Parathyroid adenoma (tissue), 2 donors: ENCODE data around the gene MAPRE2.

ENCODE experiments used
- H2AFZ ChIP-seq: fragments of 300-600 bp; sonication (generic); one replicate; pipeline ENCODE4 v1.7.0; 2017; ENCODE audit warnings: antibody characterized with exemption, mild to moderate bottlenecking
- H3K27ac ChIP-seq: fragments of 300-600 bp; sonication (generic); one replicate; pipeline ENCODE4 v1.7.0; 2017
- H3K27me3 ChIP-seq: fragments of 300-600 bp; sonication (generic); one replicate; pipeline ENCODE4 v1.7.0; 2017; ENCODE audit warnings: low read length; ENCODE audit not compliant: control insufficient read depth, insufficient read depth
- H3K36me3 ChIP-seq: fragments of 300-600 bp; sonication (generic); one replicate; pipeline ENCODE4 v1.7.0; 2017; ENCODE audit warnings: low read length; ENCODE audit not compliant: control insufficient read depth, insufficient read depth
- H3K4me1 ChIP-seq: fragments of 300-600 bp; sonication (generic); one replicate; pipeline ENCODE4 v1.7.0; 2017; ENCODE audit warnings: control low read depth
- H3K4me2 ChIP-seq: fragments of 300-600 bp; sonication (generic); one replicate; pipeline ENCODE4 v1.7.0; 2017; ENCODE audit warnings: low read length
- H3K4me3 ChIP-seq: fragments of 300-600 bp; sonication (generic); one replicate; pipeline ENCODE4 v1.7.0; 2017; ENCODE audit warnings: low read depth, low read length
- H3K79me2 ChIP-seq: fragments of 300-600 bp; sonication (generic); one replicate; pipeline ENCODE4 v1.7.0; 2017; ENCODE audit warnings: control low read depth
- H3K9ac ChIP-seq: fragments of 300-600 bp; sonication (generic); one replicate; pipeline ENCODE4 v1.7.0; 2017; ENCODE audit warnings: mild to moderate bottlenecking
- H3K9me3 ChIP-seq: fragments of 300-600 bp; sonication (generic); one replicate; pipeline ENCODE4 v1.7.0; 2017; ENCODE audit warnings: low read length; ENCODE audit not compliant: control insufficient read depth
- TF ChIP-seq, protein P1 (sequence below): fragments of 300-600 bp; sonication (generic); IDR thresholded peaks from one replicate; pipeline ENCODE4 v1.7.0; 2017; ENCODE audit warnings: antibody characterized with exemption, mild to moderate bottlenecking
- donor health status: primary hyperparathyroidism.

Gene MAPRE2

DNA sequence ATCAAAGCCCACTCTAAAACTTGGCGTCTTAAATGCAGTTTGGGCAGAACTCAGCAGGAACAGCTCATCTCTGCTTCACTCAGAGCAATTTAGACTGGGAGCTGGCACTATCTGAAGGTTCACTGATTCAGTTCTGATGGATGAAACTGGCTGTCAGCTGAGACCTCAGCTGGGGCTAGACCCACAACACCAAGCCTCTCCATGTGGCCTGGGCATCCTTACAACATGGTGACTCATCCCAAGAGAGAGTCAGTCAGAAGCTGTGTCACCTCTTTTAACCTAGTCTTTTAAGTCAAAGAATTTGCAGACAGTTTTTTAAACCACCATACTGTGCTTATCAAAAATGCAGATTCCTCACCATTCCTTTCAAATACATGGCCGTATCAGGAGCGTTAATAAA, 137.0 kb downstream of the MAPRE2 start:
- Histone ChIP-seq H2AFZ (no peak overlapping the region), H3K9ac (no peak overlapping the region), H3K36me3 (no peaks in the 10 kb centered on the region), H3K27me3 (no peaks in the 10 kb centered on the region), H3K79me2 (no peaks in the 10 kb centered on the region), H3K9me3 (no peaks in the 10 kb centered on the region), H3K4me3 (no peak overlapping the region), H3K4me2 (no peak overlapping the region), H3K27ac (no peak overlapping the region), H3K4me1 (no peaks in the 10 kb centered on the region)
- TF ChIP-seq, protein P1, sequence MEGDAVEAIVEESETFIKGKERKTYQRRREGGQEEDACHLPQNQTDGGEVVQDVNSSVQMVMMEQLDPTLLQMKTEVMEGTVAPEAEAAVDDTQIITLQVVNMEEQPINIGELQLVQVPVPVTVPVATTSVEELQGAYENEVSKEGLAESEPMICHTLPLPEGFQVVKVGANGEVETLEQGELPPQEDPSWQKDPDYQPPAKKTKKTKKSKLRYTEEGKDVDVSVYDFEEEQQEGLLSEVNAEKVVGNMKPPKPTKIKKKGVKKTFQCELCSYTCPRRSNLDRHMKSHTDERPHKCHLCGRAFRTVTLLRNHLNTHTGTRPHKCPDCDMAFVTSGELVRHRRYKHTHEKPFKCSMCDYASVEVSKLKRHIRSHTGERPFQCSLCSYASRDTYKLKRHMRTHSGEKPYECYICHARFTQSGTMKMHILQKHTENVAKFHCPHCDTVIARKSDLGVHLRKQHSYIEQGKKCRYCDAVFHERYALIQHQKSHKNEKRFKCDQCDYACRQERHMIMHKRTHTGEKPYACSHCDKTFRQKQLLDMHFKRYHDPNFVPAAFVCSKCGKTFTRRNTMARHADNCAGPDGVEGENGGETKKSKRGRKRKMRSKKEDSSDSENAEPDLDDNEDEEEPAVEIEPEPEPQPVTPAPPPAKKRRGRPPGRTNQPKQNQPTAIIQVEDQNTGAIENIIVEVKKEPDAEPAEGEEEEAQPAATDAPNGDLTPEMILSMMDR, result no peak

DNA sequence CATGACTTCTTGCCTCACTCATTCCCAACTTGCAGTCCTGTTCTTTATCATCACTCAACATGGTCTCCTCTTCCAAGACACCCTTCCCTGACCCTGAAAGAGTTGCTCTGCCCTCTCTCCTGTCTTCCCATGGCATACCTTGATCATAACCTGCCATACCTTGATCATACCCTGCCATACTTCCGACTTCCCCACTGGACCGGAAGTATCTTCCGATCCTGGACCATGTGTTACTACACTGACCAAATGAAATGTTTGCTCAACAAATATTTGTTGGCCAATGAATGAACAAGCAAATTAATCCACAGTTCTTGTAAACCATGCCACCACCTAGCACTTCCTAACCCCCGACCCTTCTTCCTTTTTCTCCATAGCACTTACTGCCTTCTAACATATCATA, 138.7 kb downstream of the MAPRE2 start:
- no peak overlapping the region for H3K9ac ChIP-seq
- H3K4me2 ChIP-seq, result no peak overlapping the region
- H3K9me3 ChIP-seq, result no peaks in the 10 kb centered on the region
- no peaks in the 10 kb centered on the region for H3K27me3 ChIP-seq
- no peak overlapping the region for H3K4me3 ChIP-seq
- H2AFZ ChIP-seq, result no peak overlapping the region
- H3K27ac ChIP-seq, result no peak overlapping the region
- no peaks in the 10 kb centered on the region for H3K4me1 ChIP-seq
- TF ChIP-seq, protein P1, result no peak
- H3K79me2 ChIP-seq, result no peaks in the 10 kb centered on the region
- no peaks in the 10 kb centered on the region for H3K36me3 ChIP-seq

DNA sequence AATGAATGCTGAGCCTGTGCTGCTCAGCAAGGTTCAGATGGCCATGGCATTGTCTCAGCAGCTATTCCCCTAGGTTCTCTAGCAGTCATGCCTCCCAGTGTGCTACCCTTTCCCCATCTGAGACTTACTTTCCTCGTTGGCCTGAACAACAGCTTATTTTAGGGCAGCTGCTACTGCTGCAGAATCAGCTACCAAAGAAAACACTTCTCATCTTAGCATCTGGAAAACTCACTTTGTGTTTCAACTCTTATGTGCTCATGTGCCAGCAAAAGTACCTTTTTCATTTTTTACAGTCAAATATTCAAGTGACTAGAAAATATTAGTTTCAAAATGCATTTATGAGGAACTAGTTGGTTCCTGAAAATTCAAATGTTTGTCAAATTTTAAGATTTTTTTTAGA, 139.2 kb downstream of the MAPRE2 start:
- no peak overlapping the region for H3K4me3 ChIP-seq
- H3K9me3 ChIP-seq, result no peaks in the 10 kb centered on the region
- no peaks in the 10 kb centered on the region for H3K27me3 ChIP-seq
- no peak overlapping the region for H2AFZ ChIP-seq
- no peaks in the 10 kb centered on the region for H3K36me3 ChIP-seq
- no peak overlapping the region for H3K9ac ChIP-seq
- H3K27ac ChIP-seq, result no peak overlapping the region
- no peaks in the 10 kb centered on the region for H3K4me1 ChIP-seq
- H3K4me2 ChIP-seq, result no peak overlapping the region
- TF ChIP-seq, protein P1, result no peak
- no peaks in the 10 kb centered on the region for H3K79me2 ChIP-seq

DNA sequence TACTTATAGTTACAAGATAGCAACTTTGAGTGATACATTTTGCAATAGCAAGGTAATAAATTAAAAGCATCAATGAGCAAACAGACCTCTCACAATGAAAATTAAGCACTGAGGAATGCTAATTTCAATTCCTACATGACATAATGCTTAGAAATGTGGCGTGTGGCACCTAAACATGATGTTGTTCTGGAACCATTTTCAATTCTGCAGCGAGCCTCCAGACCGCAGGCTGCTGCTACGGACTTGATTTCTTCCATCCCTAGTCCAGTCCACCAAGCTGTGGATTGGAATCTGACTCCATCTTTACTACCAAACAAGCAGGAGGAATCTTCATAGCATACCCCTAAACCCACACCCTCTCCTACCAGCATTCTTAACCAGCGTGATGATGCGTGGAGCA, 140.9 kb downstream of the MAPRE2 start:
- Histone ChIP-seq H3K27ac (no peak overlapping the region), H3K79me2 (no peaks in the 10 kb centered on the region), H2AFZ (no peak overlapping the region), H3K9ac (no peak overlapping the region), H3K4me1 (no peaks in the 10 kb centered on the region), H3K4me3 (no peak overlapping the region), H3K4me2 (no peak overlapping the region), H3K9me3 (no peaks in the 10 kb centered on the region), H3K36me3 (no peaks in the 10 kb centered on the region), H3K27me3 (no peaks in the 10 kb centered on the region)
- TF ChIP-seq, protein P1, result no peak

DNA sequence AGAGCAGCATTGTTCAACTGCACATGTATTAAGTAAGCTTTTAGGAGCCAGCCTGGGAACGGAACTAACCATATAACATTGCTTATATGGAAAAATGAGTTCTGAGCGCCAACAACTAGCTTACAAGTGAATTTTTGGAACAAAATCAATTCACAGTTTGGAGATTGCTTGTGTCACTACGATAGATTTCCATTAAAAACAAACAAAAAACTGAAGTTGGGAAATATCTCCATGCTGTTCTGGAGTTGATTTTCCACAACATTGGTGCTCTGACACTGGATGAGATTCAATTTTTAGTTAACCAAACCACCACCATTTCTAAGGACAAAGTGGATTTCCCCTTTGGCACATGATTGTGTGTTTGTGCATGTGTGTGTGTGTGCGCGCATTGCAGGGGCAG, 142.7 kb downstream of the MAPRE2 start:
- H2AFZ ChIP-seq, result no peak overlapping the region
- no peak overlapping the region for H3K9ac ChIP-seq
- no peak overlapping the region for H3K4me2 ChIP-seq
- H3K9me3 ChIP-seq, result no peaks in the 10 kb centered on the region
- H3K4me1 ChIP-seq, result no peaks in the 10 kb centered on the region
- H3K36me3 ChIP-seq, result no peaks in the 10 kb centered on the region
- no peaks in the 10 kb centered on the region for H3K79me2 ChIP-seq
- H3K27me3 ChIP-seq, result no peaks in the 10 kb centered on the region
- H3K27ac ChIP-seq, result no peak overlapping the region
- no peak overlapping the region for H3K4me3 ChIP-seq
- TF ChIP-seq, protein P1, result no peak
